Muscle layer of colon (tissue), 2 donors: ENCODE data around the gene PHACTR4.
"Not testable (repeated sequence)": the region's sequence is repeated elsewhere in the genome, so short reads cannot be mapped to it uniquely, and the experiment has no call there.

Experiments
- H3K27ac ChIP-seq: one replicate; pipeline ENCODE4 v1.7.0; 2013; ENCODE audit warnings: low read depth, mild to moderate bottlenecking, low read length, moderate library complexity
- H3K27me3 ChIP-seq, 2 donors: one replicate each; pipeline ENCODE4 v1.7.0; 2013; ENCODE audit warnings: low read length in 2 of 2, mild to moderate bottlenecking in 2 of 2; ENCODE audit not compliant: insufficient read depth in 2 of 2, control insufficient read depth in 1 of 2
- H3K36me3 ChIP-seq: one replicate; pipeline ENCODE4 v1.7.0; 2013; ENCODE audit warnings: mild to moderate bottlenecking, low read length; ENCODE audit not compliant: insufficient read depth
- H3K4me1 ChIP-seq: one replicate; pipeline ENCODE4 v1.7.0; 2013; ENCODE audit warnings: mild to moderate bottlenecking, low read length; ENCODE audit not compliant: insufficient read depth
- H3K4me3 ChIP-seq, 2 donors: one replicate each; pipeline ENCODE4 v1.7.0; 2013; ENCODE audit warnings: low read length in 2 of 2, low read depth in 1 of 2, mild to moderate bottlenecking in 1 of 2, moderate library complexity in 1 of 2
- H3K9ac ChIP-seq: one replicate; pipeline ENCODE4 v1.7.0; 2013; ENCODE audit warnings: low read length
- H3K9me3 ChIP-seq: one replicate; pipeline ENCODE4 v1.7.0; 2013; ENCODE audit warnings: mild to moderate bottlenecking, low read length
- donor health status: abdominal sarcoma.
- donor health status: Adenocarcinoma of cecum.

Gene PHACTR4

DNA sequence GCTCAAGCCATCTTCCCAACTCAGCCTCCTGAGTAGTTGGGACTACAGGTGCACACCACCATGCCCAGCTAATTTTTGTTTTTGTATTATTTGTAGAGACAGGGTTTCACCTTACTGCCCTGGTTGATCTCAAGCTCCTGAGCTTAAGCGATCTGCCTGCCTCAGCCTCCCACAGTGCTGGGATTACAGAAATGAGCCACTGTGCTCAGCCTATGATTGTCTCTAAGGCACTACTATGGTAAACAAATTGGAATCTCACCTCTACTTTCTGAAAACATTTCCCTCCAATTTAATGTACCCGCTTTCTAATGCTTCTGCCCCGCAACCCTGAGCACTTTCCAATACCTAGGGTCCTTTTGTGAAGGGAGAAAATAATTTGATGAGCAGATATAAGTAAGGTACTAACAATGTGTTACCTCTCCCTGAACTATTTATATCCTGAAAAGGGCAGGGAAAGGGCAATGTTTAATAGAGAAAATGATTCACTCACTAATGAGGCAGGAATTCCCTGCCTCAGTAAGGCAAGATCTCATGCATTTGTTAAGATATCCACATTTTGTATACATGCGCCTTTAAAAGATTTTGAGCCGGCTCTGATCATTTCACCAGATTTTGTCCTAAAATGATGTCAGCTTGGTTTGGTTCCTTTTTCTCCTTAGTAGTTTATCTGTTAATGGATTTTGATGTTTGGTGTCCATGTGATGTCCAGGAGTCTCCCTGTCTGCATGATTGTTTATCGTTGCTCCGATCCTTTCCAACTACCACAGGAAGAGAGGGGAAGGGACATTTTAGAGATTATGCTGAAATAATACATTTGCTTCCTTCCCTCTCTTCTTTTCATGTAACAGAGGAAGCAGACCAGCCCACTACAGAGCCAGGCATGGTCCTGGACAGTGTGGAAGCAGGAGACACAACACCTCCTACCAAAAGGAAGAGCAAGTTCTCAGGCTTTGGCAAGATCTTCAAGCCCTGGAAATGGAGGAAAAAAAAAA lies 89.0 kb downstream of the PHACTR4 start:
- H3K4me1 ChIP-seq = no peaks in the 10 kb centered on the region
- H3K27me3 ChIP-seq = no peaks in the 10 kb centered on the region
- H3K4me3 ChIP-seq = no peak overlapping the region
- peaks cover 11% of the 10 kb centered on the region for H3K36me3 ChIP-seq
- H3K9ac ChIP-seq = no peak overlapping the region
- no peak overlapping the region for H3K27ac ChIP-seq
- no peaks in the 10 kb centered on the region for H3K9me3 ChIP-seq

DNA sequence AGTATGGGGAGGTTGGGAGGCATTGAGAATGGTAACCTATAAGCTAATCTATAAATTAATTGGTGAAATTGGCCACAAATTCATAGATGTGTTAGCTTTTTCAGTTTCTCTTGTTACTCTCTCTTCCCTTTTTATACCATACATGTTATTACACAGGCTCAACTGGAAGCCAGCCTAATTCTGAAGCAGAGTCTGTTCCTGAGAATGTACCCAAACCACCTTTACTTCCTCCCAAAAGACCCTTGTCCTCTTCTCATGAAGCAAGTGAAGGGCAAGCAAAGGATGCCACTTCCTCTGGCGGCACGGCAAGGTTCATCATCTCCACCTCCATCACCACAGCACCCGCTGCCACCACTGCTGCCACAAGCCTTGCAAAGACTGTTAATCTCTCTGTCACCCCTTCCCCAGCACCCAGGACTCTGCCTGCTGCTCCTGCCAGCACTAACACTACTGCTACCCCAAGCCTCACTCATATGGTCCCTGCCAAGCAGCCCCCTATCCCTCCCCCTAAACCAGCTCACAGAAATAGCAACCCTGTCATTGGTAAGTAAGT lies 96.8 kb downstream of the PHACTR4 start:
- Histone ChIP-seq H3K36me3 (peaks cover 18% of the 10 kb centered on the region), H3K9ac (no peak overlapping the region), H3K4me3 (no peak overlapping the region), H3K4me1 (no peaks in the 10 kb centered on the region), H3K27me3 (no peaks in the 10 kb centered on the region), H3K27ac (no peak overlapping the region), H3K9me3 (no peaks in the 10 kb centered on the region)

DNA sequence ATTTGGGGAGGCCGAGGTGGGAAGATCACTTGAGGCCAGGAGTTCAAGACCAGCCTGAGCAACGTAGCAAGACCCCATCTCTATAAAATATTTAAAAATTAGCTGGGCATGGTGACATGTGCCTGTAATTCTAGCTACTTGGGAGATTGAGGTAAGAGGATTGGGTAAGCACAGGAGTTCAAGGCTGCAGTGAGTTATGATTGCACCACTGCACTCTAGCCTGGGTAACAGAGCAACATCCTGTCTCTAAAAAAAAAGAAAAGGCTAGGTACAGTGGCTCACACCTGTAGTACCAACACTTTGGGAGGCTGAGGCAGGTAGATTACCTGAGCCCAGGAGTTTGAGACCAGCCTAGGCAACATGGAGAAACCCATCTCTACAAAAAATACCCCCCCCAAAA lies 100.6 kb downstream of the PHACTR4 start:
- H3K27me3 ChIP-seq = no peaks in the 10 kb centered on the region
- H3K4me3 ChIP-seq = no peak overlapping the region
- H3K36me3 ChIP-seq = peaks cover 25% of the 10 kb centered on the region
- H3K9ac ChIP-seq = no peak overlapping the region
- no peaks in the 10 kb centered on the region for H3K9me3 ChIP-seq
- H3K27ac ChIP-seq = no peak overlapping the region
- no peaks in the 10 kb centered on the region for H3K4me1 ChIP-seq

DNA sequence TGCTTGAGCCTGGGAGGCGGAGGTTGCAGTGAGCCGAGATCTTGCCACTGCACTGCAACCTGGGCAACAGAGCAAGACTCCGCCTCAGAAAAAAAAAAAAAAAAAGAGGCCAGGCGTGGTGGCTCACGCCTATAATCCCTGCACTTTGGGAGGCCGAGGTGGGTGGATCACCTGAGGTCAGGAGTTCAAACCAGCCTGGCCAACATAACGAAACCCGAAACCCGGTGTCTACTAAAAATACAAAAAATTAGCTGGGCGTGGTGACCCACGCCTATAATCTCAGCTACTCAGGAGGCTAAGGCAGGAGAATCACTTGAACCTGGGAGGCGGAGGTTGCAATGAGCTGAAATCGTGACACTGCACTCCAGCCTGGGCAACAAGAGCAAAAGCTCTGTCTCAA lies 110.0 kb downstream of the PHACTR4 start:
- not testable (repeated sequence) for H3K4me1 ChIP-seq, H3K9me3 ChIP-seq, H3K9ac ChIP-seq, H3K27me3 ChIP-seq, H3K27ac ChIP-seq, H3K4me3 ChIP-seq
- H3K36me3 ChIP-seq = peaks cover 33% of the 10 kb centered on the region

DNA sequence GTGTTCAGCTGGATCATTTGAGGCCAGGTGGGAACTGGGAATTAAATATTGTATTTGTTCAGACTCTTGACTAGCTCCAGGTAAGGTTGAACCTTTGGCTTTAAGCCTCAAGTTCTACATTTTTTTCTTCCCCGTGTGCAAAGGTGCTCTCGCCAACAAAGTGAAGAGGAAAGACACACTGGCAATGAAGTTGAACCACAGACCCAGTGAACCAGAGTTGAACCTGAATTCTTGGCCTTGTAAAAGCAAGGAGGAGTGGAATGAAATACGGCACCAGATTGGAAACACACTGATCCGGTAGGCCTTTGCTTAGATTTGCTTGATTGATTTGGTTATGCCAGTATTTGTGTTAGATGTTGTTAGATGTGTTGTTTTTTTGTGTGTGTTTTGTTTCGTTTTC lies 110.8 kb downstream of the PHACTR4 start:
- no peaks in the 10 kb centered on the region for H3K27me3 ChIP-seq
- H3K9ac ChIP-seq = no peak overlapping the region
- H3K4me3 ChIP-seq = no peak overlapping the region
- no peak overlapping the region for H3K27ac ChIP-seq
- H3K9me3 ChIP-seq = no peaks in the 10 kb centered on the region
- H3K4me1 ChIP-seq = no peaks in the 10 kb centered on the region
- H3K36me3 ChIP-seq = peaks cover 33% of the 10 kb centered on the region

DNA sequence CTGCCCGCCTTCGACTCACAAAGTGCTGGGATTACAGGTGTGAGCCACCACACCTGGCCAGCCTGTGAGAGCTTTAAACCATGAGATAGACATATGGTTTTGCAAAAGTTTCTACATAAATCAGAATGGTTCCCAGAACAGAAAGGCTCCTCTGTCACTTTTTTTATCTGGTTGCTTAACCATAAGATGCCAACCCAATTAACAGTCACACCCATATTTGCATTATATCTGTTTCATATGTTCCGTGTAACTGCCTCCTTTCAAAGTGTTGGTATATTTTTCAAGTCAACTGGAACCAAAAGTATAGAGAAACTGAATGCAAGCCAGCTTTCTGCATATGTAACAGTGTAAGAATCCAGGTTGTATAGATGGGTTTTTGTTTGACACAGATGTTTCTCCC lies 112.6 kb downstream of the PHACTR4 start:
- H3K27ac ChIP-seq = no peak overlapping the region
- H3K9ac ChIP-seq = no peak overlapping the region
- no peaks in the 10 kb centered on the region for H3K9me3 ChIP-seq
- H3K36me3 ChIP-seq = peaks cover 33% of the 10 kb centered on the region
- no peaks in the 10 kb centered on the region for H3K4me1 ChIP-seq
- H3K4me3 ChIP-seq = no peak overlapping the region
- H3K27me3 ChIP-seq = no peaks in the 10 kb centered on the region

DNA sequence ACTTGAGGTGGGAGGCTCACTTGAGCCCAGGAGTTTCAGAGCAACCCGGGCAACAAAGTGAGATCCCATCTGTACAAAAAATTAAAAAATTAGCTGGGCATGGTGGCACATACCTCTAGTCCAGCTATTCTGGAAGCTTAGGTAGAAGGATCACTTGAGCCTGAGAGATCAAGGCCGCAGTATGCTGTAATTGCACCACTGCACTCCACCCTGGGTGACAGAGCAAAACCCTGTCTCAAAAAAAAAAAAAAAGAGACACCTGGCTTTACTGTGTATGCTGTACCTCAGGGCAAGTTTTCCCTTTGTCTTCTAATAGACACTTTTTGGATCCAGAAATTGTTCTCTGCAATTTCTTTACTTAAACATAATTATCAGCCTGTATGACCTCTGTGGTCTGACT lies 113.2 kb downstream of the PHACTR4 start:
- Histone ChIP-seq H3K27ac (no peak overlapping the region), H3K4me1 (no peaks in the 10 kb centered on the region), H3K36me3 (peaks cover 33% of the 10 kb centered on the region), H3K27me3 (no peaks in the 10 kb centered on the region), H3K9ac (no peak overlapping the region), H3K4me3 (no peak overlapping the region), H3K9me3 (no peaks in the 10 kb centered on the region)

DNA sequence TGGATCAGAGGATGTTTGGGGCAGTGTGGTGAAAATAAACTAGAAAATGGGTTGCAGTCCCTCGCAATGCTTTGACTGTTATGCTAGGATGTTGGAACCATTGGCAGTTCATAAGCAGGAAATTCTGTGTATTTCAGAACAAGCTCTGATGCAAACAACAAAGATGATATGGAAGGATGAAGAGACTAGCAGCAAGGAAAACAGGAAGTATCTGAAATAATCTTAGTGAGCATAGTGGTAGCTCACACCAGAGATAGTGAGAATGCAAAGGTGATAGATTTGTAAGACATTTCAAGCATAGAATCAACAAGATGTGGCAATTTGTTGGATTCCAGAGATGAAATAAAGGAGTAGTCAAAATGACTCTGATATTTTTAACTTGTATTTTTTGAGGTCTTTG lies 125.2 kb downstream of the PHACTR4 start:
- H3K4me3 ChIP-seq = no peak overlapping the region
- no peaks in the 10 kb centered on the region for H3K9me3 ChIP-seq
- H3K9ac ChIP-seq = no peak overlapping the region
- H3K4me1 ChIP-seq = no peaks in the 10 kb centered on the region
- H3K36me3 ChIP-seq = peaks cover 10% of the 10 kb centered on the region
- H3K27me3 ChIP-seq = no peaks in the 10 kb centered on the region
- no peak overlapping the region for H3K27ac ChIP-seq

DNA sequence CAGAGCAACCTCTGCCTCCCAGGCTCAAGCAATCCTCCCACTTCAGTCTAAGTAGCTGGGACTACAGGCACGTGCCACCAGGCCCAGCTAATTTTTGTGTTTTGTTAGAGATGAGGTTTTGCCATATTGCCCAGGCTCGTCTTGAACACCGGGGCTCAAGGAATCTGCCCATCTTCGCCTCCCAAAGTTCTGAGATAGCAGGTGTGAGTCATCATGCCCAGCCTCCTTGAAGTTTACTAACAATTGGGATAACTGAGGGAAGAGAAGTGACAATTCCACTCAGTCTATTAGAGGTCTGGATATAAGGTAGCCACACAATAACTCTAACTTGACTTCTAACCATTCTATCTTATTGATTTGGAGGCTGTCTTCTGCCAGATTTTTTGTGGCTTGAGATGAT lies 130.0 kb downstream of the PHACTR4 start:
- H3K36me3 ChIP-seq = peaks cover 10% of the 10 kb centered on the region
- H3K4me3 ChIP-seq = no peak overlapping the region
- H3K27ac ChIP-seq = no peak overlapping the region
- no peaks in the 10 kb centered on the region for H3K4me1 ChIP-seq
- H3K9me3 ChIP-seq = no peaks in the 10 kb centered on the region
- no peaks in the 10 kb centered on the region for H3K27me3 ChIP-seq
- no peak overlapping the region for H3K9ac ChIP-seq

DNA sequence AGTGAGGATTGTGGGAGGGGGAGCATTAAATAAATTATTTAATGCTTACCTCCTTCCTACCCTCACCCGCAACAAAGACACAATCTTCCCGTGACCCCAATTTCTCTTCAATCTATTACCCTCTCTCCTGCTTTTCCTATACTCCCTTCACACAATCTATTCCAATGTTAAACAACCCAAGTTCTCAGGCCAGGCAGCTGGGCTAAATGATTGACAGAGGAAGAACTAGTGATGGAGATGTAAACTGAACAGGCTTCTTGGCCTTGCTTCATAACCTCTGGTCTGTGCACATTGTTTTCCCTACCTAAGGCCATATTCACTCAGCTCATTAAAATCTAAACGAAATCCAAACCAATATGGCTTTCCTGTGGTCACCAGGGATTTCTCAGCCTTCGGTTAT lies 132.4 kb downstream of the PHACTR4 start:
- no peaks in the 10 kb centered on the region for H3K9me3 ChIP-seq
- no peak overlapping the region for H3K4me3 ChIP-seq

DNA sequence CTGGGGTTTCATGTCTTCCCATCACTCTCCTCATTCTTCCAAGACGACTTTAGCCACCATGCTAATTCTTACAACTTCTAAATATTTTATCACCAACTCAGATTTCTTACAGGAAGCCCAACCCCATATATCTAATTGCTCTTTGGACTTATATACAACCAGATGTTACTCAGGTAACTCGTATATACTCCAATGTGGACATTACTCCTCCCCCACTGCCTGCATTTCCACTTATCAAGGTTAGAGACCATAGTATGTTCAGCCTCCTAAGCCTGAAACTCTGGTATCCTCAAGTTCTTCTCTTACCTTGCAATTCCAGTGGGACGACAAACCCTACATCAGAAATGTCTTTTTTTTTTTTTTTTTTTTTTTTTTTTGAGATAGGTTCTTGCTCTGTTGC lies 133.6 kb downstream of the PHACTR4 start:
- H3K9me3 ChIP-seq = no peaks in the 10 kb centered on the region
- no peak overlapping the region for H3K9ac ChIP-seq
- peaks cover 4% of the 10 kb centered on the region for H3K36me3 ChIP-seq

More for the DNA sequence above, 132.4 kb downstream of the PHACTR4 start:
- Histone ChIP-seq H3K4me1 (peaks cover 2% of the 10 kb centered on the region), H3K27me3 (no peaks in the 10 kb centered on the region), H3K9ac (no peak overlapping the region), H3K36me3 (peaks cover 3% of the 10 kb centered on the region), H3K27ac (no peak overlapping the region)

More for the DNA sequence above, 133.6 kb downstream of the PHACTR4 start:
- no peak overlapping the region for H3K4me3 ChIP-seq
- no peak overlapping the region for H3K27ac ChIP-seq
- peaks cover 14% of the 10 kb centered on the region for H3K4me1 ChIP-seq
- H3K27me3 ChIP-seq = no peaks in the 10 kb centered on the region
